MM.1S (cell line): ENCODE data around the gene RBM4.
"Not testable (repeated sequence)": the region's sequence is repeated elsewhere in the genome, so short reads cannot be mapped to it uniquely, and the experiment has no call there.

Source experiments
- CTCF ChIP-seq: fragments of 300-600 bp; sonication (generic); IDR thresholded peaks from 2 replicates; pipeline ENCODE4 v1.5.1; 2016; ENCODE audit warnings: antibody characterized with exemption, low read length, mixed read lengths
- EZH2 ChIP-seq: fragments of 300-600 bp; sonication (generic); optimal IDR thresholded peaks from 2 replicates; pipeline ENCODE3; 2017; ENCODE audit warnings: low read depth, mild to moderate bottlenecking, antibody characterized with exemption, low read length, mixed read lengths
- EZH2phosphoT487 ChIP-seq: fragments of 300-600 bp; sonication (generic); IDR thresholded peaks from 2 replicates; pipeline ENCODE4 v1.6.1; 2018; ENCODE audit warnings: antibody characterized with exemption, low read length

GRCh38 chr11:66606608-66607007 lies 31.9 kb upstream of the RBM4 start:
- not testable (repeated sequence) for TF ChIP-seq CTCF, EZH2, EZH2phosphoT487
